Smooth muscle cell (in vitro differentiated cells): ENCODE results near the gene EPN3. TPM values are rescaled to one million over a fixed set of nuclear protein-coding genes. Genes with fewer than 3 reads are reported as not detected.

Experiments used
- DNase-seq: peaks from one replicate; lab custom pipeline; 2025; ENCODE audit not compliant: unreplicated experiment; lab: John Stamatoyannopoulos, UW
- H2AFZ ChIP-seq: fragments of 200-600 bp; sonication (generic); 2 replicates; pipeline ENCODE4 v1.6.0; 2016; ENCODE audit warnings: antibody characterized with exemption, low read depth, mild to moderate bottlenecking
- H3F3A ChIP-seq: fragments of 200-600 bp; sonication (generic); 2 replicates; pipeline ENCODE4 v1.6.0; 2017; ENCODE audit warnings: antibody characterized with exemption, low read depth
- H3K27ac ChIP-seq: fragments of 200-600 bp; sonication (generic); 2 replicates; pipeline ENCODE4 v1.5.1; 2016; ENCODE audit warnings: low read depth, mild to moderate bottlenecking
- H3K27me3 ChIP-seq: fragments of 200-600 bp; sonication (generic); 2 replicates; pipeline ENCODE4 v1.6.1; 2016; ENCODE audit warnings: low read depth, mild to moderate bottlenecking
- H3K36me3 ChIP-seq: fragments of 200-600 bp; sonication (generic); 2 replicates; pipeline ENCODE4 v1.5.1; 2016; ENCODE audit warnings: low read depth
- H3K4me1 ChIP-seq: fragments of 200-600 bp; sonication (generic); 2 replicates; pipeline ENCODE4 v1.5.1; 2016; ENCODE audit warnings: low read depth
- H3K4me2 ChIP-seq: fragments of 200-600 bp; sonication (generic); 2 replicates; pipeline ENCODE4 v1.6.0; 2016; ENCODE audit warnings: mild to moderate bottlenecking
- H3K4me3 ChIP-seq: fragments of 200-600 bp; sonication (generic); 2 replicates; pipeline ENCODE4 v1.5.1; 2016; ENCODE audit warnings: mild to moderate bottlenecking
- H3K79me2 ChIP-seq: fragments of 200-600 bp; sonication (generic); 2 replicates; pipeline ENCODE4 v1.6.0; 2016; ENCODE audit warnings: low read depth, mild to moderate bottlenecking
- H3K9ac ChIP-seq: fragments of 200-600 bp; sonication (generic); 2 replicates; pipeline ENCODE4 v1.6.0; 2016; ENCODE audit warnings: low read depth
- H3K9me3 ChIP-seq: fragments of 200-600 bp; sonication (generic); replicated peaks from 2 replicates; pipeline ENCODE4 v1.5.1; 2016; ENCODE audit warnings: low read depth
- H4K20me1 ChIP-seq: fragments of 200-600 bp; sonication (generic); 2 replicates; pipeline ENCODE4 v1.6.0; 2016; ENCODE audit warnings: low read depth
- CTCF ChIP-seq: fragments of 200-600 bp; sonication (generic); IDR thresholded peaks from 2 replicates; pipeline ENCODE4 v1.5.1; 2017; ENCODE audit warnings: borderline replicate concordance, mild to moderate bottlenecking, antibody characterized with exemption; ENCODE audit not compliant: insufficient read depth, poor library complexity, severe bottlenecking
- WGBS: methylation state at CpG from one replicate; pipeline ENCODE4 v1.1.7; 2016; ENCODE audit warnings: low lambda C conversion rate; 5-methylcytosine and 5-hydroxymethylcytosine counted together
- polyA plus RNA-seq: library from polyadenylated mRNA; unstranded; fragments of >200 nt; fragmentation: Nextera tagmentation; extraction: Ambion mirVana; gene quantifications from 2 replicates; pipeline ENCODE4 v1.2.1, GENCODE V29; 2016
- total RNA-seq: library from RNA; depleted of rRNA; stranded (reverse); fragments of >200 nt; gene quantifications from 2 replicates; pipeline ENCODE4 v1.2.3, GENCODE V29; 2014

EPN3 gene
- total and polyA plus RNA-seq, 2 experiments from 2014 or later: 3.9 to 5.1 TPM

- TF ChIP-seq CTCF: no peak
- H3F3A ChIP-seq: no peaks in the 10 kb centered on the region
Observed at GRCh38 chr17:50583641-50584040, 51.1 kb downstream of the EPN3 start.

GRCh38 chr17:50584116-50584515 is 51.6 kb downstream of the EPN3 start:
- no peak for TF ChIP-seq CTCF
- 78% methylated on average over 4 of the region's 4 CpGs for WGBS
- Histone ChIP-seq H3K4me3 (no peak overlapping the region), H2AFZ (no peak overlapping the region), H3K79me2 (no peaks in the 10 kb centered on the region), H3K27me3 (no peaks in the 10 kb centered on the region), H3K27ac (no peak overlapping the region), H3K9me3 (no peaks in the 10 kb centered on the region), H3K36me3 (no peaks in the 10 kb centered on the region), H3K4me1 (no peaks in the 10 kb centered on the region), H3K4me2 (no peak overlapping the region), H3K9ac (no peak overlapping the region), H4K20me1 (no peaks in the 10 kb centered on the region), H3F3A (no peaks in the 10 kb centered on the region)
- no peak for DNase-seq

More at GRCh38 chr17:50583641-50584040, 51.1 kb downstream of the EPN3 start:
- no peaks in the 10 kb centered on the region for H3K4me1 ChIP-seq
- DNase-seq: no peak
- H3K4me2 ChIP-seq: no peak overlapping the region
- no peak overlapping the region for H2AFZ ChIP-seq
- H3K27ac ChIP-seq: no peak overlapping the region
- no peaks in the 10 kb centered on the region for H3K27me3 ChIP-seq
- no peaks in the 10 kb centered on the region for H3K79me2 ChIP-seq
- WGBS: 86% methylated on average over 7 of the region's 7 CpGs
- H3K9ac ChIP-seq: no peak overlapping the region
- no peaks in the 10 kb centered on the region for H3K9me3 ChIP-seq
- no peaks in the 10 kb centered on the region for H4K20me1 ChIP-seq
- no peak overlapping the region for H3K4me3 ChIP-seq
- no peaks in the 10 kb centered on the region for H3K36me3 ChIP-seq

- Histone ChIP-seq H3K36me3 (no peaks in the 10 kb centered on the region), H2AFZ (no peak overlapping the region), H3K4me1 (no peaks in the 10 kb centered on the region), H3K79me2 (no peaks in the 10 kb centered on the region), H3K9me3 (no peaks in the 10 kb centered on the region), H3K9ac (no peak overlapping the region), H3K4me2 (no peak overlapping the region), H3K27me3 (no peaks in the 10 kb centered on the region), H4K20me1 (no peaks in the 10 kb centered on the region), H3F3A (no peaks in the 10 kb centered on the region), H3K27ac (no peak overlapping the region), H3K4me3 (no peak overlapping the region)
- no peak for DNase-seq
- TF ChIP-seq CTCF: no peak
- 82% methylated on average over 6 of the region's 6 CpGs for WGBS
Observed at GRCh38 chr17:50584749-50585148, 52.2 kb downstream of the EPN3 start.

- no peak for DNase-seq
- Histone ChIP-seq H3K9me3 (no peaks in the 10 kb centered on the region), H3K27ac (no peak overlapping the region), H2AFZ (no peak overlapping the region), H3K79me2 (no peaks in the 10 kb centered on the region), H3K36me3 (no peaks in the 10 kb centered on the region), H3F3A (no peaks in the 10 kb centered on the region), H3K4me3 (no peak overlapping the region), H3K4me2 (no peak overlapping the region), H3K27me3 (no peaks in the 10 kb centered on the region), H3K4me1 (no peaks in the 10 kb centered on the region), H3K9ac (no peak overlapping the region), H4K20me1 (no peaks in the 10 kb centered on the region)
- 86% methylated on average over 4 of the region's 4 CpGs for WGBS
- TF ChIP-seq CTCF: no peak
Observed at GRCh38 chr17:50585346-50585745, 52.8 kb downstream of the EPN3 start.
